ENCODE results near the gene GRM6.

Gene GRM6

GRCh38 chr5:178994580-178995340, at the start of gene GRM6:
GRM6 (minus strand) TSS chr5:178995320; CDS start chr5:178994944, 376 bp downstream.
- DNase-seq, result no peak

- no peak for DNase-seq
These were observed 49.6 kb upstream of the GRM6 start for GRCh38 chr5:179044765-179045164.

GRCh38 chr5:179033004-179033580, 38.0 kb upstream of the GRM6 start:
- DNase-seq, result no peak

DNA sequence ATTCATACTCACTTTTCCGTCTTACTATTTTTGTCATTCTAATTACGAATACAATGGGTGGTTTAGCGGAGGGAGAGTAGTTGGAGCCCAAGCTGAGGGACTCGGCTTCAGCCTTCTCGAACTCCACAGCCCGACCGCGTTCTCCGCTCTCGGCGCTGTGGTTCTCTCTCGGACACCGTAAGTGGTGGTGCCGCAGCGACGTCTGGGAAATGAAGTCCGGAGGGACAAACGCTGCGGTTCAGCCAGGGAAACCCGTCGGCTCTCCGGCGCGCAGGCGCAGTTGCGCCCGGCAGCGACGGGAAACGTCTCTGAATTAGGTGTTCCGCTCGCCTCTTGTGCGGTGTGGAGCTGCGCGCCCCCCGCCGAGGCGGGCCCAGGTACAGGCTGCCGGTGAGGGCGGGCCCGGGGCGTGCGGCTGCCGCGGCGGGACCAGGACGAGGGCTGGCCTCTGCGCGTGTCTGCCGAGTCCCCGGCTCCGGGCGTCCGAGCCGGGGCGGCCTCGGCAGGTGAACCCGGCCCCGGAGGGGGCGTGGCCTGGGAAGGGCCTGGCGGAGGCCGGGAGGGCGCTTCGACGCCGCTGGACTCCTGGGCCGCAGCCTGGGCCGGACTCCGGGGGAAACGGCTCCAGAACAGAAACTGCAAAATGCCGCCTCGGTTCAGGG, 28.5 kb upstream of the GRM6 start, which contains the start of gene ZNF879:
Gene ZNF879, plus strand, starts transcription at position 277 of the 662 bp plus-strand sequence. CDS start 1,201 bp downstream, outside the sequence.
- peak; percentile 97 for DNase-seq

- DNase-seq, result no peak
These were observed 13.5 kb upstream of the GRM6 start for GRCh38 chr5:179008667-179009066.

DNA sequence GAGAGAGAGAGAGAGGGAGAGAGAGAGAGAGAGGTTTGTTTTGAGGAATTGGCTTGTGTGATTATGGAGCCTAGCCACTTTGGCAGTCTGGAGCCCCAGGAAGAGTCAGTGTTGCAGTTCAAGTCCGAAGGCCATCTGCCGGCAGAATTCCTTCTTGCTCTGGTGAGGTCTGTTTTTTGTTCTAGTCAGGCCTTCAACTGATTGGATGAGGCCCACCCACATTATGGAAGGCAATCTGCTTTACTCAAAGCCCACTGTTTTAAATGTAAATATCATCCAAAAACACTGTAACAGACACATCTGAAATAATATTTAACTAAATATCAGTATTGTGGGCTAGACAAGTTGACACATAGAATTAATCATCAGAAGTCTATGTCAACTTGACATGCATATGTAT, 11.4 kb upstream of the GRM6 start:
- DNase-seq, result no peak

- no peak for DNase-seq
These were observed 3.3 kb upstream of the GRM6 start for GRCh38 chr5:178998441-178998840.

GRCh38 chr5:178997191-178997590, 2.1 kb upstream of the GRM6 start:
- no peak for DNase-seq

- DNase-seq, result no peak
These were observed 1.0 kb upstream of the GRM6 start for GRCh38 chr5:178996156-178996555.

DNA sequence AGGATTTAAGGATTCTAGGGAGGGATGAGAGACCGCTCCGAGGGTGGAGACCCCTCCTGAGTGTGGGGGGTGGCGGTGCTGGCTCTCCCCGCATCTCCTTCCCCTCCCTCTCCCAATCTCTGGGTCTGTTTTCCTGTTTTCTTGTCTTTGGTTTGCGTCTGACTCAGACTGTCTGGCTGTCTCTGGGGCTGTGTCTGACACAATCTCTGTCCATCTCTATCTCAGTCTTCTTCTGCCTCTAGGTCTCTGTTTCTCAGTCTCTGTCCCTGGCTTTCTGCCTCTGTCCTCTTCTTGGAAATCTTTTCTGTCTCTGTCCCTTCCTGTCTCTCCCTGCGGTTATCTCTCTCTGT, 196 bp upstream of the GRM6 start:
- DNase-seq, result no peak

DNA sequence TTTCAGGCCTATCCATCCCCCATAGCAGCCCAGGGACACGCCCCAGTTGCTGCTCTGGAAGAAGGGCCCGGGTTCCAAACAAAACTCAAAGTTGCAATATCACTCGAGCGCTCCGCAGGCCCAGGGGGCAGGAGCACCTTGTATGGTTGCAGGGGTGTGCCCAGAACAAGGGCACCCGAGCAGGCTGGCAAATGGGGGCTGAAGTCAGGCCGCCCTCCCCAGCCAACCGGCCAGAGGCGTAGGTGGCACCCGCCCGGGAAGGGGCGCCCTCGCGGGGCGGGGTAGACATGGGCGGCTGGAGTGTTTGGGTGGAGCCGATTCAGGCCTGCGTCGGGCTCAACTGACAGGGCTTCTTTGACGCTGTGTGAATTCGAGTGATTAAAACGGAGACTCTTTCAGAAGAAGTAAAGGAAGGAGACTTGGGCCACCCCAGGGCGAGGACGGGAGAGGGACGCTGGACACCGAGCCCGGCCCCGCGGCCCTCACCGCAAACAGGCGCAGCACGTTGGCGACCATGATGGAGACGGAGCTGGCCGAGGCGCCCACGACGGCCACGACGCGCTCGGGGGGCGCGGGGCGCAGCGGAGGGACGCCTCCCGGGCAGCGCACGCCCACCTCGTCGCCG, 1.1 kb downstream of the GRM6 start:
- DNase-seq, result no peak

DNA sequence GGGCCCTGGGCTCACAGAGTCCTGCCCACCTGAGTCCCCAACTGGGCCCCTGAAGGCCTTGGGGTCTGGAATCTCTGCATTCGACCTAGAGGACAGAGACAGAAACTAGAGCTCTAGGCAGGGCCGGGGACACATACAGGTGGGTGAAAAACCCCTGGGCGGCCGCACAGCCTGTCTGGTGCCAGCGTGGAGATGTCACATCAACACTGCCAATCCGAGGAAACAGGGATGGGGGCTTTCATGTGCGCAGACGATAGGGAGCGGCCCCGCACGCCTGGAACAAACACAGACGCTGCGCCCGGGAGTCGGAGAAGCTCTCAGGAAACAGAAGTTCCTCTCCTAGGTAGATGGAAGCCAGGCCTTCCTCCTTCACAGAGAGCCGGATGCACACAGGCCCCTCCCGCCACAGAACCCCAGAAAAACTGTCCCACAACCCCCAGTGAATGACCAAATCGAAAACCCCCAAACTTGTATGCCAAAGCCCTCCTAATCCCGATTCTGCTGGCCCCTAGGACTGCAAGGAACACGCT, 1.8 kb downstream of the GRM6 start:
- DNase-seq, result no peak

DNA sequence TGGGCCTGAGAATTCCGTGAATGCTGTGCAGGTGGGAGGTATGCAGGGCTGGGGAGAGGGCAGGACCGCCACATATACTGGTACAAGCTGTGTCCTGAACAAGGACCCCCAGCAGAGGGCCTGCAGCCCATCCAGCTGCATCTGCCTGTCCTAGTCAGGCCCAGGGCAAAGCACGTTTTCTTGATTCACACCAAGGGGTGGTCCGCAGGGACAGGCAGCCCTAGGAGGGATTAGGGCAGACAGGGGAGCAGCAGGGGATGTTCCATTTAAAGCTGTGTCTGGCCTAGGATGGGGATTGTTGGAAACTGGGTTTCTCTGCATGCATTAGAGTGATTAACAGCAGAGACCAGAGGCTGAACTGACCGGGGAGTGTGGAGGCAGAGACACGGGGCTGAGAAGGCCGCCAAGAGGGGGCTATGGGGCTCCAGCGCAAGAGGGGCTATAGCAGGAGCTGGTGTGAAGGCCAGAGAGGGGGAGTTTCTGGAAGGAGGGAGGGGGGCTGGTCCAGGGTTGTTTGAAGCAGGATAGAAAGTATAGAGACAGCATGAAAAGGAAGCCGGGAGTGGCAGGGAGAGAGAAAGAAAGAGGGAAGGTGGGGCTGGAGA, 2.7 kb downstream of the GRM6 start:
- no peak for DNase-seq

GRCh38 chr5:178991190-178992145, 3.7 kb downstream of the GRM6 start:
- DNase-seq, result no peak

GRCh38 chr5:178990491-178990890, 4.6 kb downstream of the GRM6 start:
- no peak for DNase-seq

DNA sequence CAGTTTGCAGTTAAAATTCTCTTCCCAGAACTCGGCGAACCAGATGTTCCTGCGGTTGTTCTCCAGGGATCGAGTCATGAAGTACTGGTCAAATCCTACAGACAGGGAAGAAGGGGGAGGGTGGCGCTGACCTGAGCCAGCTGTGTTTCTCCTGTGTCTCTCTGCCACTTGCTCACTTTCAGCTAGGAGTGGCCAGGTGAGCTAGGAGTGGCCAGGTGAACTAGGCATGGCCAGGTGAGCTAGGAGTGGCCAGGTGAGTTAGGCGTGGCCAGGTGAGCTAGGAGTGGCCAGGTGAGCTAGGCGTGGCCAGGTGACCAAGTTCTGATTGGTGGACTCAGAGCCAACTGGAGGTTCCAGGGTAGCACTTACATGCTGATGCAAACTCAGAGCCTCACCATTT, 5.8 kb downstream of the GRM6 start:
- DNase-seq, result no peak

DNA sequence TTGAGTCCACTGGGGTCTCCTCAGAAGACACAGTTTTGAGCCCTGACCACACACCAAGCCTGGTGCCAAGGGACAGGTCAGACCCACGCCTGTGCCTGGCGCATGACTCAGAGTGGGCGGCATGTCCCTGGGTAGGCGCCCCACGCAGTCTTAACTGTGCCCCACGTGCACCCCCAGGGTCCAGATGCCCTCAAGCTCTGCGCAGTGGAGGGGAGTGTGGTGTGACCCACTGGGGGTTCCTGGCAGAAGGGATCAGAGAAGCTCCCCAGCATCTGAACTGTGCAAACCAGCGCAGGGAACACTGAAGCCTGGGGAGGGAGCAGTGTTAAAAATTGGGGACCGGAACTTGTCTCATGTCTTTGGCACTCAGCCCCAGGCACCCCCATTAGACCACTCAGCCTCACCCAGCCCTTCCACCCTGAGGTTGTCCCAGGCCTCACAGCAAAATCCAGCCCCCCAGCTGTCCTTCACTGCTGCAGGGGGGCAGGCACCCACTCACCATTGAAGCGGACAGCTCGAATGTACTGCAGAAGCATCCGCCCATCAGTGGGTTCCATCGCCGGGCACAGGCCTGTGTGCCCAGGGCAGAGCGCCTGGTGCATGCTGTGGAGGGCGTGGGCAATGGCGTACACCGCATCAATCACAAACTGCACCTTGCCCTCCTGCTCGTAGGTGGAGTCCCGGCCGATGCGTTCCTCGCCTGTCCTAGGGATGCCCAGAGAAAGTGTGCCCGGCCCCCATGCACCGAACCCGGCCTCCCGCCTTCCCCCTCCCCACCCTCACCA, 6.5 kb downstream of the GRM6 start:
- no peak for DNase-seq

DNA sequence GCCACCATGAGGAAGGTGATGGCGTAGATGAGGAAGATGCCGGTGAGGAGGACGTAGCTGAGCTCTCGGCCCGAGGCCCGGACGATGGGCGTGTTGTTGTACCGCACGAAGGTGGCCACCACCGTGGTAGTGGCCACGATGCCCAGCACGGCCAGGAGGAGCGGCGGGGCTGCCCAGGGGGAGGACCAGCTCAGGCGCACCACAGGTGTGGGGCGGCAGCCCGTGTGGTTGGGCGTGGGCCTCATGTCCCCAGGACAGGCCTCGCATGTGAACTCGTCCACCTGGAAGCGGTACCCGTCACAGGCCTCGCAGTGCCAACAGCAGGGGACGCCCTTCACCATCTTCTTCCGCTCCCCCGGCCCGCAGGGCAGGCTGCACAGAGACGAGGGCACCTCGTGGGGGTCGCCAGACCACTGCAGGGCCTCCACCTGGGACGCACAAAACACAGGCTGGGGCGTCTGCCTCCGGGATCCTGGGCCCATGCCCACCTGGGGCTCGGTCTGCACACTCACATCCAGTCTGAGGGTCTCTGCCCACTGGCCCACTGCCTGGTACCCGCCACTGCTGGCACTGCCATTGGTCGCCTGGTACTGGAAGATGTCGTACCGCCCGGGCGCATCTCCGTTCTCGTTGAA, 8.7 kb downstream of the GRM6 start:
- no peak for DNase-seq

- no peak for DNase-seq
These were observed 10.7 kb downstream of the GRM6 start for GRCh38 chr5:178984145-178985072.
